Effector memory CD4-positive, alpha-beta T cell (primary cell): ENCODE measurements around the gene KRT15.

Source experiments
- DNase-seq, 3 donors: peaks; one replicate each; pipeline ENCODE4 v3.0.0-alpha.2; 2020
- H3K27ac ChIP-seq: 2 replicates; pipeline ENCODE4 v1.7.0; 2013; ENCODE audit warnings: mild to moderate bottlenecking, low read length, moderate library complexity; ENCODE audit not compliant: insufficient read depth, poor library complexity, severe bottlenecking
- H3K27me3 ChIP-seq: replicated peaks from 2 replicates; pipeline ENCODE4 v1.7.0; 2013; ENCODE audit warnings: mild to moderate bottlenecking, low read length; ENCODE audit not compliant: insufficient read depth, control insufficient read depth, poor library complexity, severe bottlenecking
- H3K36me3 ChIP-seq: 2 replicates; pipeline ENCODE4 v1.7.0; 2013; ENCODE audit warnings: mild to moderate bottlenecking, low read length, moderate library complexity; ENCODE audit not compliant: control insufficient read depth, insufficient read depth
- H3K4me1 ChIP-seq: 2 replicates; pipeline ENCODE4 v1.7.0; 2013; ENCODE audit warnings: low read length, mild to moderate bottlenecking; ENCODE audit not compliant: control insufficient read depth, insufficient read depth, poor library complexity, severe bottlenecking
- H3K4me3 ChIP-seq: 2 replicates; pipeline ENCODE4 v1.7.0; 2013; ENCODE audit warnings: low read length, low read depth, mild to moderate bottlenecking; ENCODE audit not compliant: insufficient read depth, poor library complexity, severe bottlenecking
- H3K9me3 ChIP-seq: 2 replicates; pipeline ENCODE4 v1.7.0; 2013; ENCODE audit warnings: mild to moderate bottlenecking, low read length, moderate library complexity; ENCODE audit not compliant: control insufficient read depth

Gene KRT15

DNA sequence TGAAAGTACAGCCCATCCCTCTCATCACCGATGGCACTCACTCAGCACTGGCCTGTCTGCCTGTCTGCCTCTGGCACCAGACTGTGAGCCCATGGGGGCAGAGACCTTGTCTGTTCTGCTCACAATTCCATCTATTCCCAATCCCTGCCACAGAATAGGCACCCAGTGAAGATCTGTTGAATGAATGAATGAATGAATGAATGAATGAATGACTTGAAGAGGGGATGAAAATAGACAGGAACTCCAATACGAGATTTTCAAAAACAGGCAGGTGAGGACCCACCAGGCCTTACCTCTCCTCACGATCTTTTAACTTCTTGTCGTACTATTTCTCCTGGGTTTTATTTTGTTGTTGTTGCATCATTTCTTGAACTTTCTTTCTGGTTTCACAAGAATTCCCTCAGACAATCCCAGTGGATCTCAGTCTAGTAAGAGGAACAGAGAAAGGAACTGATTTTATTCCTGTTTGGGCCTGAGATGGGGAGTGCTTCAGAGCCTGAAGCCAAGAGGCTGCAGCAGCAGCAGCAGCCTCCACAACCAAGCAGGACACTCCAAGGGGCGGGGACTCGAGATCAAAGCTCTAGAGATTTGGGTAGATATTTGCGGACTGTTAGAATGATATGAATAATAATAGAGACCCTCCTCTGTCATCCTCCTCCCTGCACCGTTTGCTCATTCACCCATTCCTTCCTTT lies 35.4 kb upstream of the KRT15 start:
- Histone ChIP-seq H3K27me3 (peaks cover 5% of the 10 kb centered on the region), H3K4me1 (peaks cover 5% of the 10 kb centered on the region)
- no peak for DNase-seq

DNA sequence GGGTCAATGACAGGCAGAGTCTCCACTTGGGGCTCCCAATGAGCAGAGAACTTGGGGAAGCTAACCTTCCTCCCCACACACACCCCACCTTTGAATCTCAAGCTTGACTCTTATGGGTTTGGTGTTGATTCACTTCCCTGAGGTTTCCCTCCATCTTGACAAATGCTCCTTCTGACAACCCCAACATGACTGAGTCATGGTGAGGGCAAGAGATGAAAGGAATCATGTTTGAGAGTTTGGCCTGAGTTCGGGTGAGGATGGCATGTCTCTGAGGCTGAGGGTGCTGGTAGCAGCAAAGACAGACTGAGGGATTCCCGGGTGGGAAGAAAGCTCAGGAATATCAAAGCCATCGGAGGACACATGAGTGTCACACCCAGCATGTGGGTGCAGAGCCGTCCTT lies 34.5 kb upstream of the KRT15 start:
- Histone ChIP-seq H3K4me1 (peaks cover 15% of the 10 kb centered on the region), H3K27me3 (peaks cover 5% of the 10 kb centered on the region), H3K9me3 (no peaks in the 10 kb centered on the region), H3K36me3 (no peaks in the 10 kb centered on the region), H3K4me3 (no peak overlapping the region), H3K27ac (no peak overlapping the region)
- no peak for DNase-seq

More for the DNA sequence above, 35.4 kb upstream of the KRT15 start:
- H3K4me3 ChIP-seq, result no peak overlapping the region
- H3K27ac ChIP-seq, result no peak overlapping the region
- H3K36me3 ChIP-seq, result no peaks in the 10 kb centered on the region
- no peaks in the 10 kb centered on the region for H3K9me3 ChIP-seq

DNA sequence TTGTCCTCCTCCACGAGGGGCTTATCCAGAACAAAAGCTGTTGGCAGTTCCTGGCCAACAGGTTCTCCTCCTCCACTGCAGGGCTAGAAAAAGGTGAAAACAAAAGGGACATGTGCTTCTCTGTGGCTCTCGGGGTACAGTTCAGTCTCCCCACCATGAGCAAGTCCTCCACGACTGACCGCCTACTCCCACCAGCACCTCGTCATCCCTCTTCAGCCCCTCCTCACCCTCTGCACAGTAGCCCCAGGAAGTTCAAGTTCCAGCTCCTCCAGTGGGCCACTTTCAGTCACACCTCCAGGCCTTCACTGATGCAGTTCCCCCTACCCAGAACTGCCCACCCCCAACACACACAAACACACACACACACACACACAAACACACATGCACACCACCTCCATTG lies 33.8 kb upstream of the KRT15 start:
- peaks cover 16% of the 10 kb centered on the region for H3K4me1 ChIP-seq
- H3K27me3 ChIP-seq, result peaks cover 5% of the 10 kb centered on the region
- H3K36me3 ChIP-seq, result no peaks in the 10 kb centered on the region
- DNase-seq, result no peak
- no peaks in the 10 kb centered on the region for H3K9me3 ChIP-seq
- H3K4me3 ChIP-seq, result no peak overlapping the region
- no peak overlapping the region for H3K27ac ChIP-seq

DNA sequence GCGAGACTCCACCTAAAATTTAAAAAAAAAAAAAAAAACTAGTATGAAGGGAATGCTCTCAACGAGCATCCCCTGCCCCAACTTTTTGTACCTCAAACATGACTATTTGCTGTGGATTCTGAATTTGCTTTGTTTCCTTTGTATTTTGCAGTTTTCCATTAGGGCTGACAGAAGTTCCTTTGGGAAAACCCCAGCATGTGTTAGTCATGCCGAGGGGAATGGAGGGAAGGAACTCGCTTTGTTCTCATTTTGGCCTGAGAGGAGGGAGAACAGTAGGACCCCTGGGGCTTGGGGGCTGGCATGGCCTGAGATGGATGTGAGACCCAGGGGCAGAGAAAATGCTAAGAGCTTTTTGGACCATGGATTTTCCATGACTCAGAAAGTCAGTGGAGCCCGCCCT lies 32.7 kb upstream of the KRT15 start:
- H3K36me3 ChIP-seq, result no peaks in the 10 kb centered on the region
- H3K4me3 ChIP-seq, result no peak overlapping the region
- H3K27ac ChIP-seq, result no peak overlapping the region
- peaks cover 16% of the 10 kb centered on the region for H3K4me1 ChIP-seq
- no peak for DNase-seq
- H3K9me3 ChIP-seq, result no peaks in the 10 kb centered on the region
- H3K27me3 ChIP-seq, result peaks cover 5% of the 10 kb centered on the region

DNA sequence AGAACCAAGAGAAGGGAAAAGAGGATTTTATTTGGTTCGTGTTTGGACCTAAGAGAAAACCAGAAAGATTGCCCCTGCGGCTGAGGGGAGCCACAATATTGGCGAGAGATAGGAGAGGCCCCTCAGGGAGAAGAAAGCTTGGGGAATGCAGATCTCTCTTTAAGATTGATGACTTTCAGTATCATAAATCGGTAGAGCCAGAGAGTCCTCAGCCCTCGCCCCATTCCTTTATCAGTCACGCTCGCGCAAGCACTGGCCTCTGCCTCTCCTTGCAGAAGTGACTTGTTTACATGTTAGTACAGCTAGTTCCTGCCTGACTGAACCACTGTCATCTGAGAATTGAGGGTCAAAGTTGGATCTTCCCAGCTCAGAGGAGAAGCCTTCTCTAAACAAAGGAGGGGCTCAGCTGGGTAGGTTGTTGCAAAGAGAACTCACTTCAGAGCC lies 30.9 kb upstream of the KRT15 start:
- H3K36me3 ChIP-seq, result no peaks in the 10 kb centered on the region
- no peak overlapping the region for H3K4me3 ChIP-seq
- no peak for DNase-seq
- H3K4me1 ChIP-seq, result peaks cover 16% of the 10 kb centered on the region
- no peaks in the 10 kb centered on the region for H3K9me3 ChIP-seq
- H3K27me3 ChIP-seq, result no peaks in the 10 kb centered on the region
- no peak overlapping the region for H3K27ac ChIP-seq

DNA sequence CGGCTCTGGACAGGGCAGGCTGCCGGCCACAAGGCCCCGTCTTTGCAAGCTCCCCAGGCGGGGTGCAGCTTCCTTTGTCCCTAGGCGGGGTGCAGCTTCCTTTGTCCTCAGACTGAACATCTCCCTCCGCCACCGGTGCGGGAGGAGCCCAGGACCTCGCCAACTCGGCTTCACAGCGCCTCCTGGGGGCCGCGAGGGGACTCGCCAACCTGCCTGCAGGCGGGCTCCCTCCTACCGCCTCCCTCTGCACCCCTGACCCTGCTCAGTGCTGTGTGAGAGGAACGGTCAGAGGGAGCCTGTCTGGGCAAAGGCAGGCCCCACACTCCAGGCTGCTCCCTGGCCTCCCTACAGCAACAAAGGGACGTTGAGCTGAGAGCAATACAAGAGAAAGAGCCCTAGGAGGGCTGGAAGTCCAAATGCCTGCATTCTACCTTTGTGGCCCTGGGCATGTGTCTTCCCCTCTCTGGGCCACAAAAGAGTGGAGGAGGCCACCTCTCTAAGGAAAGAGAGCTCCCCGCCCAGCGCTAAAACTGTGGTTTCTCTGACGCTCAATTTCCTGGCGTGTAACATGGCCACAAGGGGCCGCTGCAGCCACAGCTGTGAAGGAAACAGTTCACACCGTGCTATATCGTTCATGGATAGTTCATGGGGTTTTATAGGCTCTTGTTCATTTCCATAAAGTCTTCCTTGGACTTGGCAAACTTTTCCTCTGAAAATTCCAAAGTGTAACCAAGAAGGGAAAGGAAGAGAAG lies 30.3 kb upstream of the KRT15 start:
- H3K36me3 ChIP-seq, result no peaks in the 10 kb centered on the region
- H3K4me3 ChIP-seq, result peak overlapping the region; percentile 30
- no peak overlapping the region for H3K27ac ChIP-seq
- peaks cover 16% of the 10 kb centered on the region for H3K4me1 ChIP-seq
- DNase-seq, result peak; percentile 67 to 73 (median 67)
- H3K27me3 ChIP-seq, result no peaks in the 10 kb centered on the region
- no peaks in the 10 kb centered on the region for H3K9me3 ChIP-seq

DNA sequence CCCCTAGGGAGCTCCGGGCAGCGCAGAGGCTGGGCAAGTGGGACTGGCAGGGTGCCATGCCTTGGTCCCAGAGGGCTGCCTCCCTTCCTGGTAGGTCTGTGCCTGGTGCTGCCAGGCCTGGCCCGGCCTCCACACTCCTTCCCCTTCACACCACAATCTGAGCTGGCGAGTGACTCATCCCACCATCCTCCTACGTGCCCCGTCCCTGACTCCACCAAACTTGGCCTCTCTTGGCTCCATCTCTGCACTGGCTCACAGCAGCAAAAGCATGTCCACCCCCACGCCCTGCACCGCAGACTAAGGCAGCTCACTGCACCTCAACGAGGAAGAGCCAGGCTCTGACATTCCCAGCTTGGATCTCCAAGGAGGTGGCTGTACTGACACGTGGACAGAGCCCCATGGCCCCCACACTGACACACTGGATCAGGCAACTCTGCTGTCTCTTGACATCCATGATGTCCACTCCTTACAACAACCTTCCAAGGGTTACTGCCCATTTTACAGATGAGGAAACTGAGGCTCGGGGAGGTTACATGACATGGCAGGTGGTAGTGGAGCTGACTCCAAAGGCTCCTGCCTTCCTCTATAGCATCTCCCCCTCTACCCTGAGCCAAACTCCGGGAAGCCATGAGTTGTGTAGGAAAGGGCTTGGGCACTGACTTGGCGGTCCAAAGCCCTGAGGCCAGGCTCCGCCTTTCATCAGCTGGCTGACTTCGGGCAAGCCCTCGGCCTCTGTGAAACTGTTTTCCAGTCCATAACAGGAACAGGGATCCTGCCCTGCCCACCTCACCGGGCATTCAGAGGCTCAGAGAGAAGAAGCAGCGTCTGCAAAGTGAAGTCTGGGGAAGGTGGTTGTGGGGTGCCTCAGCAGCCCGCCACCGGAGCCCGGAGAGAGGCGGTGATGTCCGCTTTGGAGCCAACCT lies 29.5 kb upstream of the KRT15 start:
- no peaks in the 10 kb centered on the region for H3K27me3 ChIP-seq
- no peak overlapping the region for H3K27ac ChIP-seq
- H3K36me3 ChIP-seq, result no peaks in the 10 kb centered on the region
- peak overlapping the region; percentile 30 for H3K4me3 ChIP-seq
- H3K9me3 ChIP-seq, result no peaks in the 10 kb centered on the region
- H3K4me1 ChIP-seq, result peaks cover 16% of the 10 kb centered on the region
- DNase-seq, result no peak

DNA sequence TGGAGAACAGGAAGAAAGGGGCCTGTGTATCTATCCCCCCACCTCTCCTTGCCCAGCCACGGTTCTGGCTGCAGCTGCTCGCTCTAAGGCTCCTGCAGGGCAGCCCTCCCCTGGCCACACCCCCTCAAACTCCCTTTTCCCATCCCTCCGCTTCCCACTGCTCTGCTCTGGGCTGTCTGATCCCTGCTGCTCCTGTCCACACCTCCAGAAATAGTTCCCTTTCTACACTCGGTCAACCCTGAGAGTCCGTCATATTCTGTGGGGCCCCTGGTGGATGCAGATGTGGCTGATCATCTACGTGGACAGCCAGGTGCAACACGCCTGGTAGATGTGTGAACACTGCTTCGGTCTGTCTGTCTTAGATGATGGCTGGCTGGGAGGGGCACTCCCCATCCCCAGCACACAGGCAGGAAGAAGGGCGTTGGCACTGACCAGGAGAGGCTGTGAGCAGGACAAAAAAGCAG lies 28.7 kb upstream of the KRT15 start:
- Histone ChIP-seq H3K4me1 (peaks cover 16% of the 10 kb centered on the region), H3K27ac (no peak overlapping the region), H3K9me3 (no peaks in the 10 kb centered on the region), H3K4me3 (no peak overlapping the region), H3K27me3 (no peaks in the 10 kb centered on the region), H3K36me3 (no peaks in the 10 kb centered on the region)
- no peak for DNase-seq

DNA sequence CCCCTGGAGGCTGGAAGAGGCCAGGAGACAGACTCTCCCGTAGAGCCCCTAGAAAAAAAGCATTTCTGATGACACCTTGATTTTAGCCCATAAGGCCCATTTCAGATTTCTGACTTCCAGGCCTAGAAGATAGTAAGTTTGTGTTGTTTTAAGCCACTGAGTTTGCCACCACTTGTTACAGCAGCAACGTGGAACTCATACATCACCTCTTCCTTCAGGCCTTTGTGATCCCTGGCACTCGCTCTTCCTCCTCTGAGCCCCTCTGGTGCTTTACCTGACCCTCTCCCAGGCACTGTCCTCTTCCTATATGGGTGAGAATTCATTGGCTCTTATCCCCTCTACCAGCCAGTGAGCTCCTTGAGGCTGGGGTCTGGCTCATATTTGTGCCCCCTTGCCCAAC lies 28.1 kb upstream of the KRT15 start:
- DNase-seq, result no peak
- H3K27ac ChIP-seq, result no peak overlapping the region
- peaks cover 16% of the 10 kb centered on the region for H3K4me1 ChIP-seq
- H3K27me3 ChIP-seq, result no peaks in the 10 kb centered on the region
- H3K4me3 ChIP-seq, result no peak overlapping the region
- no peaks in the 10 kb centered on the region for H3K9me3 ChIP-seq
- H3K36me3 ChIP-seq, result no peaks in the 10 kb centered on the region
